Erythroblast (primary cell): Measurements from ENCODE around the gene OLFM4.
"Not testable (repeated sequence)": the region's sequence is repeated elsewhere in the genome, so short reads cannot be mapped to it uniquely, and the experiment has no call there.

Source experiments
- DNase-seq, 2 experiments: peaks; one replicate each; lab custom pipeline; 2025; lab: John Stamatoyannopoulos, UW
- GATA1 ChIP-seq: IDR thresholded peaks from 2 replicates; pipeline ENCODE4 v1.6.1; 2011; ENCODE audit warnings: low read depth, mild to moderate bottlenecking, control low read depth, low read length, moderate library complexity
- POLR2A ChIP-seq: IDR thresholded peaks from 2 replicates; pipeline ENCODE4 v1.6.1; 2011; ENCODE audit warnings: mild to moderate bottlenecking, low read length

OLFM4 gene

DNA sequence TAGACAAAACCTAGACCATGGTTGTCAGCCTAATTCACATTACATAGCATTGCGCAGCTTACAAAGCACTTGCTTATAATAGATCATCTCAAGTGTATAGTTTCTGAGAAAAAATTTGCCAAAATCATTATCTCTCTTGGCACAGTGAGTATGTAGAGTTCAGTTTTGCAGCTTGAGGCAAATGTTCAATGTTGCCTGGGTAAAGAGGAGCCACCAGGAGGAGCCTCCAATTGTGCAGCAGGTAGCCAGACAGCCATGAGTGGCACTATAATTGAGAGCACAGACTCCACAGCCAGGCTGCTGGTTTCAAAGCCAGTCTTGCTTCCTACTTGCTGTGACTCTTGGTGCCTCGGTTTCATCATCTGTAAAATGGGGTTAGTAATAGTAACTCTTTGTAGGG, 24.0 kb upstream of the OLFM4 start:
- TF ChIP-seq GATA1, result no peak
- TF ChIP-seq POLR2A, result no peak
- no peak for DNase-seq

DNA sequence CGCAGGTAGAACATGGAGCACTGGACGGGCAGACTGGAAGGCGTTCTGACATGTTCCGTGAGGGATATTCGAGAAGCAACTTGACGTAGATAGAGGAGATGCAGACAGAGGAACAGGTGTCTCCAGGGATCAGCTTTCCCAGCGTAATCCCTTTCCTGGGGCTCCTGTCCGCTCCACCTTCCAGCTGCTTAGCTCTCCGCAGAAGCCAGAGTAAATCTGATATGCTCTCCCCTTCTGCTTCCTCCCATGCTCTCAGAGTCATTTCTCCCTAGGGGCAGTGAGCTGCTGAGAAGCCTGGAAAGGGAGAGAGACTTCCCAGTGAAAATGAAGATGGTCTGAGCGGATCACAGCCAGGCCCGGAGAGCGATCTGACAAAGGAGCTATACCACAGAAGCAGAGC, 23.0 kb upstream of the OLFM4 start:
- no peak for DNase-seq
- TF ChIP-seq GATA1 (no peak), POLR2A (no peak)

DNA sequence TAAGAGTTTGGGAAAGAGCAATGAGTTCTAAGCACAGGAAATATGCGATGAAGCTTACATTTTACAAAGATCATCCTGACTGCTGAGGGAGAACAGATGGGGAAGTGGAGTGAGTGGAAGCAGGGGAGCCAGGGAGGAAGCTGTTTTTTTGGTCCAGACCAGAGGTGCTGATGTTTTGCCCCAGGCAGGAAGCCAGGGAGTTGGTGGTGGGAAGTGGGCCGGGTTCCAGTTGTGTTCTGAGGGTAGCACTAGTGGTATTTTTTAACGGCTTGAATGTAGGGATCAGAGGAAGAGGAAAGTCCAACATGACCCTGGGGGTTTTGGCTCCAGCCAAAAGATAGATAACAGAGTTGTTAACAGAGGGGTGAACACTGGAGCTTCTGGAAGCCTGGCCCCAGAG, 20.7 kb upstream of the OLFM4 start:
- TF ChIP-seq GATA1, result no peak
- TF ChIP-seq POLR2A, result no peak

DNA sequence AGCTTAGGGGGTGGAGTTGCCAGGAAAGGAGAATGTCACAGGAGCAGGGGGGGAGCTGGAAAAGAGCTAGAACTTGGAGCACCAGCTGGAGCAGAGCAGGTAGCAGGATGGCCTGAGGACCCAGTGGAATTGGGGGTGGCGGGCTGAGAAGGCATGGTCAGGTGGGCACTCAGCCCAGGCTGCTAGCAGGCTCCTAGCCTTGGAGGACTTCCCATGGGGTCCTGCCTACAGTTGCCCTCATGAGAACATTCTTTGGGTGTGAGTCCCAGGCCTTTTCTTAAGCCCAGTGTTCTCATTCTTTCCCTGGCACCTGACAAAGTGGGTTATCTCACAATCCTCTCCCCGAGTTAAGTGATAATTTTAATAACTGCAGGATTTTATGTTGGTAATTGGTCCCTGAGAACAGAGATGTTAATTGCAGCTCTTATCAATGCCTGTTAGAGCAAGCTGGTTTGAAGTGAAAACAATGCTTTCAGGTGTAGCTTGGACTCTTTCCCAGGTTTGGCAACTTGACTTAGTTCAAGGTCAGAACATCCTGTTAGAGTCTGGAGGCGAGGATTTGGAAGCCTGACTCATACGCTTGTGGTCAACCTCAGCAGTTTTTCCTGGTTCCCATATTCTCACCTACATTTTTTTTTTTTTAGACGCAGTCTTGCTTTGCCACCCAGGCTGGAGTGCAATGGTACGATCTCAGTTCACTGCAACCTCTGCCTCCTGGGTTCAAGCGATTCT, 18.1 kb upstream of the OLFM4 start:
- TF ChIP-seq POLR2A, result no peak
- no peak for TF ChIP-seq GATA1
- no peak for DNase-seq

More for the DNA sequence above, 20.7 kb upstream of the OLFM4 start:
- no peak for DNase-seq

DNA sequence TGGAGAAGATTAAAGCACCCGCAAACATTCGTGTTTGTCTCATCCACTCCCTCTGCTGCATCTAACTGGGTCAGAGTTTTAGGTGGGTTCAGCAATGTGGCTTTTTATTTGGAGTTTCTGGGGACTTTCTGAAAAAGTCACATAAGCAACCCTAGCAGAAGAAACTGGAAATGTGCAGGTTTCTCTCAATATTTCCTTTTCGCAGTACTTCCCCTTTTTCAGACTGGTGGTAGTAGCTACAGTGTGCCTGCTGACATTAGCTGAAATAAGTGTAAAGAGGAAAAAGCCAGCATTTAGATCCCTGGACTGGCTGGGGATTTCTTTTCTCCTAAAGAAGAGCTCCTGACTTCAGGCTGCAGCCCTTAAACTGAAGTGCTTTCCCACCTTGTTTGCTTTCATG, 15.9 kb upstream of the OLFM4 start:
- no peak for DNase-seq
- no peak for TF ChIP-seq POLR2A
- TF ChIP-seq GATA1, result no peak

DNA sequence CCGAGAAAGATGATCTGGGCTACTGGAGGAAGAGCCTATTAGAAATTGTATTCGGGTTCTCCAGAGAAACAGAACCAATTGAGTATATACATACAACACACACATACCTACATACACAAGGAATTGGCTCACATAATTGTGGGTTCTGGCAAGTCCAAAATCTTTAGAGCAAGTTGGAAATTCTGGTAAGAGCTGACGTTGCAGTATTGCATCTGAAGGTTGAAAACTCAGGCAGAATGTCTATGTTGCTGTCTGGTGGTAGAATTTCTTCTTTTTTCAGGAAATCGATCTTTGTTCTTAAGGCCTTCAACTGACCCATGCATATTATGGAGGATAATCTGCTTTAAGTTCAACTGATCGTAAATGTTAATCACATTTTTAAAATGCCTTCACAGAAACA, 15.5 kb upstream of the OLFM4 start:
- TF ChIP-seq GATA1 (no peak), POLR2A (no peak)
- no peak for DNase-seq

DNA sequence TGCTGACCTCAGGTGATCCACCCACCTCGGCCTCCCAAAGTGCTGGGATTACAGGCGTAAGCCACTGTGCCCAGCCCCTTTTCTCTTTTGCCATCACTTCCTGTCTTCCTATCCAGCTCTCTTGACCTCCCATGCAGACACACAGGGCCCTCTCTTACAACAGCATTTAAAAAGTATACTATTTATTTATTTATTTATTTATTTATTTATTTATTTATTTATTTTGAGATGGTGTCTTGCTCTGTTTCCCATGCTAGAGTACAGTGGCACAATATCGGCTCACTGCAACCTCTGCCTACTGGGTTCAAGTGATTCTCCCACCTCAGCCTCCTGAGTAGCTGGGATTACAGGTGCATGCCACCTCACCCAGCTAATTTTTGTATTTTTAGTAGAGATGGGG, 14.6 kb upstream of the OLFM4 start:
- not testable (repeated sequence) for DNase-seq

DNA sequence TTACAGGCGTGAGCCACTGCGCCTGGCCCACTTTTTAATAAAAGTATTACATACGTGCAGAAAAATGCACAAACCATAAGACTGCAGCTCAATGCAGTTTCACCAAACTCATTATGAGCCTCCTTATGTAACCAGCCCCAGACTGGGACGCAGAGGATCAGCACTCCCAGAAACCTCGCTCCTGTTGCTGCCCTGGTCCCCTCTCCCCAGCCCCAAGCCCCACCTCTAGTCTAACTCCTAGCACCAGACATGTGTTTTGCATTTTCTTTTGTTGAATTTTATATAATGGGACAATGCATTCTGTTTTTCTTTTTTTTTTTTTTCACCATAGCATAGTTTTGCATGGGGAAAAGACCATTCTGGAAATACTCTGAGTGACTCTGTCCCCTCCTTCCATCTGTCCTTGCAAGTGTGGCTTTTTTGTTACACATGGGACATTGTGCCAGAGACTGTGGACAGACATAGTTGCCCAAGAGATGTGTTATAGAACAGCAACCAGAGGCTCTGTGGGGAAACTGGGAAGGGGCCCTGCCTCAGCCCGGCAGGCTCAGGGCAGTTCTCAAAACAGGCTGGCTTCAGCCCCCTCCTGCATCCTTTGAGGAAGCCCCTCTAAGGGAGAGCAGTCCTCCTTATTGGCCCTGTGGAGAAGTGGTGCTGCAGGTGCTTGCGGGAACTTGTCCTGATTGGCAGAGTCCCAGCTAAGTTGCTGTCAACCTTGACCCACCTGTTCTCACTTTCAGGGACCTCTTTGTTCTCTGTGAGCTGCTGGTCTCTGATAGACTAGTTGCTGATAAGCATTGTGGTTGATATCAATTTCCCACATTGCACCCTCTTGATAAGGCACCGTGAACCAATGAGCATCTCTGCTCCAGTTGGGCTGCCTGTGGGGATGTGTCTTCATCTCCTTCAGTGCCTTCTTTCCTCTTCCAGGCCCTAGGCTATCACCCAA, 13.8 kb upstream of the OLFM4 start:
- peak in 1 of 2 experiments; percentile 16 for DNase-seq
- TF ChIP-seq GATA1, result no peak
- no peak for TF ChIP-seq POLR2A

DNA sequence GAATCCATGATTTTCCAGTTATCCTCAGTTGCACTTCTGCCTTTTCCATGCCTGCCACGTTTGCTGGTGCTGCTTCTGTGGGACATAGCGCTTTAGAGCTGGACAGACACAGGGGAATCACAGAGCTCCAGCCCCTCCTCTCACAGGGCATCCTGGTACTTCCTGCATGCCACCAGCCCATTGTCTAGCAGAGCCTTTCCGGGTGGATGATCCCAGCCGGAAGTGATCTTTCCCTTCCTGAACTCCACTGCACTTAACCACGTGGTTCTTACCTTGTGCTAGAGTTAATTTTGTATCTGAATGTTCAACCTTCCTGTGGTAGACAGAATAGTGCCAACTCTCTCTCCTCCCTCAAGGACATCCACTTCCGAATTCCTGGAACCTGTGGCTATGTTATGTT, 12.6 kb upstream of the OLFM4 start:
- TF ChIP-seq GATA1, result no peak
- no peak for TF ChIP-seq POLR2A
- DNase-seq, result no peak

DNA sequence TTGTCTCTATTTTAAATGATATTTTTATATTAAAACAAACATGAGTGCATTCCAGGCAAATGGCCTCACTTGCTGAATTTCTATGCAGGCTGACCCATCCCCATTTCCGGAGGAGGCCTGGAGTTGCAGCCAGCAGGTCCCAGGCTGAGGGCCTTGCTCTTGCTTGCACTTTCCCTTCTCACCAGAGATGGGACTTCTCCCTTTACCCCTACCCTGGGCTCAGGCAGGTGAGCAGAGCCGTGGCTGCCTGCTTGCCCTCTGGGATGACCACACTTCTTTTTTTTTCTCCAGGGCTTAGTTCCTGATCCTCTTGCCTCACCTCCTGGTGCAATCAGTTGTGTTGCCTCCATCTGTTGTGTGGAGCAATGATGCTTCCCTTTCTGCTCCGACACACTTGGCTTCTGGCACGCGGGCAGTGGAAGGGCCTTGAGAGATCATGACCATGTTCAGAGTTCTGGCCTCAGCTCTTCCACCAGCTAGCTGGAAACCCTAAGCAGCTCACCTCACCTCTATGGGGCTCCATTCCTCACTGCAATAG, 11.1 kb upstream of the OLFM4 start:
- no peak for DNase-seq
- TF ChIP-seq POLR2A (no peak), GATA1 (no peak)

DNA sequence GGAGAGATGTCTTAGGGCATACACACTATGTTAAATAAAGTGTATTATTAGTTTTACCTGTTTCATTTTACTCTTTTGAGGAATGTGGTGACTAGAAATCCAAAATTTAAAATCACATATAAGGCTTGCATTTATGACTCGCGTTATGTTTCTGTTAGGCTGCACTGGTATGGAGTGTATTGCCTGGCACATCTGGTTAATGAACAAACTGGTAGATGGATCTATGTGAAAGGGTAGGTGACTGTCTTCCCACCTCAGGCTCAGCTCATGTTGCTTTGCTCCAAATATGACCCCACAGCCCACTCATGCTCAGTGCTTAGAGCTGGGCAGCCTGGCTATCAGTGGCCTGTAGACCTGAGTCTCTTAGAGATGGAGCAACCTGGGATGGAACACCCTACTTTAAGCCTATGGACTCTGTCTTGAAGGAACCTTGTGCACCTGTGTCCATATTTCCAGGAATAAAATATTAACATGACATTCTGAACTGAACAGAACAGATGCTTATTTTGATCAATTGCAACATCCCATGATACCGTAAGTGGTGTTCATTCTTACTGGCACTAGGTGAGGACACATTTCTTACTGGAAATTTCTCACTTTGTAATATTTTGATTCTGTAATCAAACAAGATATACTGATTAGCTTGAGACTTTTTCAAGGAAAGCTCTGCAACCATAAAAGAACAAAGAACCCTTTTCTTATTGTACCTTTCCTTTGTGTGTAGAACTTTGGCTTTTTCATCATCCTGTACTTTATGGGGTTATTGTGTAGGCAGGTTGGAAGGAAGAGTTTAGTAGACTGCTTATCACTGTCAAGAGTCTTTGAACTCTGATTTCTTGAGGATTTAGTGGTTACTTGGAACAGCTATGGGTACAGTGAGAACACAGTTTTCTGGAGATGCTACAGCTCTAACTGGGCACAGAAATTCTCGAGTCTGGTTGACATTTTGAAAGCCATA, 9.6 kb upstream of the OLFM4 start:
- TF ChIP-seq GATA1 (no peak), POLR2A (no peak)
- DNase-seq, result no peak

DNA sequence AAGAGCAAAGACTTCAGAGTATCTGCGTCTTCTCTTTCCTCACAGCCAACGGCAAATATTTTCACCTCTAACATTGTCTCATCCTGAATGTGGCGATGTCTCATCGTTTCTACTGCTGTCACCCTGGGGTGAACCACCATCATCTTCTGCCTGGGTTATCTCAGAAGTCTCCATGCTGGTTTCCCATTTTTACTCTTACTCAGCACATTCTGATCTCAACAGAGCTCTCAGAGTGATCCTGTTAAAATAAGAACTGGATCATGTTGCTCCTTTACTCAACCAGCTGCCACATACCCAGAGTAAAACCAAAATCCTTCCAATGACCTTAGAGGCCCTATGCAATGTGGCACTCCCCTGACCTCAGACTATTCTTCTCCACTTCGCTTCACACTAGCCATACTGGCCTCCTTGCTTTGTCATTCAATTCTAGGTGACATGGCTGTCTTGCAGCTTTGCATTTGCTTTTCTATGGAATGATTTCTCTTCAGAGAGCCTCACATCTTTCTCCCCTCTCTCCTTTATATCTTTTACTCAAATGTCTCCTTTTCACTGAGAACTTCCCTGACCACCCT, 7.8 kb upstream of the OLFM4 start:
- no peak for DNase-seq
- TF ChIP-seq GATA1 (no peak), POLR2A (no peak)

DNA sequence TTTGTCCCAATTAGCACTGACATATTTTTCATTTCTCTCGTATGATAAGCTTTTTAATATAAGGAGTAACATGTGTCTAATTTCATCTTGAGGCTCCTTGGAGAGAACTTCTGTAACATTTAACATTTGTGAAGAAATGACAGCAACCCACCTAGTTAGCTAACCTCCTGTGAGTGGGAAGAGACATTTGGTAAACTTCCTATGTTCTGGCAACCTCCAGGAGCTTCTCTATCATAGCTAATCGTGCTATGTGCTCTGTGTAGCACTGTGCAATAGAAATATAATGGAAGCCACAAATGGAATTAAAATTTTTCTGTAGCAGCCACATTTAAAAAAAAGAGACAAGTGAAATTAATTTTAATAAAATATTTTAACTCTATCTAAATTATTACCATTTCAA, 5.4 kb upstream of the OLFM4 start:
- no peak for TF ChIP-seq GATA1
- no peak for TF ChIP-seq POLR2A
- no peak for DNase-seq

DNA sequence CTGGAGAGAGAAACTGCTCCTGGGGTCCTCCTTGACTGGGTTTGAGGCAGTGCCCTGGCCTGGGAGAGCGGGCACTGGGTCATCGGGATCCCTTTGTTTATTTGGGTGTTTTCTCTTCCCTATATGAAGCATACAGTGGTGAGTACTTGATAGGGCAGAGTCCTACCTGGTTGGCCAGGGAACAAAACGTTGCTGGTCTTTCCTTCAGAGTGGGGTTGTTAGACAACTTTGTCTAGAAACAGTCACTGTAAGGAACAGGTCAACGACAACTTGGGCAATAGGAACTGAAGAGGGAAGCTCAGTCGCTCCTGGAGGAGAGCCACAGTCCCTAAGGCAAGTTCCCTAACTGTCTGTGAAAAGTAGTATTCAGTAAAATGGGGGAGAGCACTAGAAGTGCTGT, 550 bp upstream of the OLFM4 start:
- DNase-seq, result no peak
- TF ChIP-seq POLR2A (no peak), GATA1 (no peak)
